Mammary epithelial cell (primary cell): ENCODE results near the gene ACO1.

ENCODE experiments used
- CTCF ChIP-seq, 2 donors: IDR thresholded peaks in 1 of 2; conservative IDR thresholded peaks in 1 of 2; 2 replicates each; pipeline ENCODE4 v1.5.1; 2011 to 2012; ENCODE audit warnings: inconsistent platforms in 2 of 2, low read length in 2 of 2, mild to moderate bottlenecking in 2 of 2, control low read depth in 1 of 2, low read depth in 1 of 2; ENCODE audit not compliant: insufficient read depth in 1 of 2; ENCODE audit errors: extremely low read depth in 1 of 2
- EZH2 ChIP-seq: IDR thresholded peaks from 2 replicates; pipeline ENCODE4 v1.6.1; 2012; ENCODE audit warnings: low read length, inconsistent platforms, borderline replicate concordance

- TF ChIP-seq CTCF (conservative IDR thresholded peaks at IDR 0.05 in 1 of 2, IDR thresholded peaks at IDR 0.05 in 1 of 2; ENCODE audit: extremely low read depth in 1 of 2, insufficient read depth in 1 of 2, low read depth in 1 of 2, low read length in 2 of 2) (no peak), EZH2 (no peak)
Measured at GRCh38 chr9:32348106-32348695, 36.2 kb upstream of the ACO1 start.
